Endothelial cell (in vitro differentiated cells): ENCODE results near the gene CDH23. TPM values are rescaled to one million over a fixed set of nuclear protein-coding genes. Genes with fewer than 3 reads are reported as not detected.

Experiments used
- DNase-seq: peaks from one replicate; pipeline ENCODE4 v3.0.0; 2021; ENCODE audit warnings: low spot score
- H3K27ac Mint-ChIP-seq: one replicate; pipeline ENCODE4 v1.8.0; 2021; ENCODE audit warnings: mixed read lengths, inconsistent platforms; ENCODE audit not compliant: unreplicated experiment
- H3K27me3 Mint-ChIP-seq: one replicate; pipeline ENCODE4 v1.8.0; 2021; ENCODE audit warnings: mild to moderate bottlenecking, moderate library complexity, mixed read lengths, inconsistent platforms; ENCODE audit not compliant: unreplicated experiment
- H3K36me3 Mint-ChIP-seq: one replicate; pipeline ENCODE4 v1.8.0; 2021; ENCODE audit warnings: mild to moderate bottlenecking, low read depth, mixed read lengths, inconsistent platforms; ENCODE audit not compliant: unreplicated experiment
- H3K4me1 Mint-ChIP-seq: one replicate; pipeline ENCODE4 v1.8.0; 2021; ENCODE audit warnings: mild to moderate bottlenecking, mixed read lengths, inconsistent platforms; ENCODE audit not compliant: unreplicated experiment
- H3K4me3 Mint-ChIP-seq: one replicate; pipeline ENCODE4 v1.8.0; 2021; ENCODE audit warnings: mild to moderate bottlenecking, mixed read lengths, inconsistent platforms; ENCODE audit not compliant: unreplicated experiment
- H3K9me3 Mint-ChIP-seq: one replicate; pipeline ENCODE4 v1.8.0; 2021; ENCODE audit warnings: mixed read lengths, inconsistent platforms; ENCODE audit not compliant: unreplicated experiment
- CTCF ChIP-seq: fragments of 200-600 bp; sonication (generic); IDR thresholded peaks from one replicate; pipeline ENCODE4 v1.5.0; 2021; ENCODE audit warnings: antibody characterized with exemption; ENCODE audit not compliant: unreplicated experiment
- total RNA-seq: library from RNA; stranded (reverse); fragmentation: NEBNext Ultra II Directional; extraction: Animal tissue kit (Norgen Biotek cat#: 25700); gene quantifications from one replicate; pipeline ENCODE4 v1.2.1, GENCODE V29; 2021; ENCODE audit not compliant: unreplicated experiment

Gene CDH23
- total RNA-seq, 1 donor from 2014 or later: 0.54 TPM

DNA sequence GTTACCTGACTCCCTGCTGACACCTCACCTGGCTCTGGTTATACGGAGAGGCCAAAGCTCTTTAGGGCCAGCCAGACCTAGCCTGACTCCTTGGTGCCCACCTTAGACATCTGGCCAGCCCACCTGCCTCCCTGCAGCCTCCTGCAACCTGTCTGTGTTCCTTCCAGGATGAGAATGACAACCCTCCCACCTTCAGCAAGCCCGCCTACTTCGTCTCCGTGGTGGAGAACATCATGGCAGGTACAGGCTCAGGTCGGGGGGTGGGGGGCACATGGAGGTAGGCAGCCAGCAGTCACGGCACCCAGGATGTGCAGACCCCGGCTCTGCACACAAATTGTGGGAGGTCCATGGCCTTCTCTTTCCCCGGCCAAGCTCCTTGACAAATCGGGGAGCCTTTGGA is 290.8 kb downstream of the CDH23 start:
- Mint-ChIP-seq H3K4me3 (no peak overlapping the region), H3K36me3 (peaks cover 4% of the 10 kb centered on the region), H3K9me3 (peaks cover 4% of the 10 kb centered on the region), H3K4me1 (peaks cover 19% of the 10 kb centered on the region), H3K27me3 (peaks cover 7% of the 10 kb centered on the region), H3K27ac (no peak overlapping the region)
- no peak for DNase-seq
- no peak for TF ChIP-seq CTCF

GRCh38 chr10:71688256-71688655 is 291.5 kb downstream of the CDH23 start:
- Mint-ChIP-seq H3K27me3 (peaks cover 7% of the 10 kb centered on the region), H3K9me3 (peaks cover 4% of the 10 kb centered on the region), H3K4me1 (peaks cover 14% of the 10 kb centered on the region), H3K27ac (peak overlapping the region; percentile 79), H3K4me3 (peak overlapping the region; percentile 32), H3K36me3 (peaks cover 4% of the 10 kb centered on the region)
- no peak for TF ChIP-seq CTCF
- DNase-seq: no peak

- H3K4me3 Mint-ChIP-seq: no peak overlapping the region
- TF ChIP-seq CTCF: no peak
- H3K27ac Mint-ChIP-seq: no peak overlapping the region
- DNase-seq: no peak
- H3K27me3 Mint-ChIP-seq: peaks cover 9% of the 10 kb centered on the region
- H3K9me3 Mint-ChIP-seq: peaks cover 4% of the 10 kb centered on the region
- H3K36me3 Mint-ChIP-seq: peaks cover 4% of the 10 kb centered on the region
- peaks cover 21% of the 10 kb centered on the region for H3K4me1 Mint-ChIP-seq
These were observed 293.5 kb downstream of the CDH23 start for GRCh38 chr10:71690094-71690720.

- DNase-seq: no peak
- H3K36me3 Mint-ChIP-seq: peaks cover 4% of the 10 kb centered on the region
- no peak overlapping the region for H3K4me3 Mint-ChIP-seq
- H3K27ac Mint-ChIP-seq: no peak overlapping the region
- H3K27me3 Mint-ChIP-seq: peaks cover 11% of the 10 kb centered on the region
- TF ChIP-seq CTCF: no peak
- H3K9me3 Mint-ChIP-seq: peaks cover 4% of the 10 kb centered on the region
- peaks cover 17% of the 10 kb centered on the region for H3K4me1 Mint-ChIP-seq
These were observed 294.7 kb downstream of the CDH23 start for GRCh38 chr10:71691405-71691804.

- H3K4me1 Mint-ChIP-seq: peaks cover 13% of the 10 kb centered on the region
- H3K27ac Mint-ChIP-seq: no peak overlapping the region
- no peak for DNase-seq
- H3K9me3 Mint-ChIP-seq: peaks cover 4% of the 10 kb centered on the region
- peaks cover 8% of the 10 kb centered on the region for H3K27me3 Mint-ChIP-seq
- no peak for TF ChIP-seq CTCF
- H3K4me3 Mint-ChIP-seq: no peak overlapping the region
- peaks cover 4% of the 10 kb centered on the region for H3K36me3 Mint-ChIP-seq
These were observed 296.0 kb downstream of the CDH23 start for GRCh38 chr10:71692598-71693306.
